Epithelial cell of proximal tubule (primary cell): ENCODE results near the gene IFT122. TPM values are rescaled to one million over a fixed set of nuclear protein-coding genes. Genes with fewer than 3 reads are reported as not detected.

Source experiments
- DNase-seq: peaks from one replicate; pipeline ENCODE4 v3.0.0-alpha.2; 2011; ENCODE audit warnings: low read depth
- H3K4me3 ChIP-seq: 2 replicates; pipeline ENCODE4 v1.5.1; 2011; ENCODE audit warnings: low read depth, mild to moderate bottlenecking, low read length
- total RNA-seq: library from RNA; depleted of rRNA; stranded (reverse); fragments of >200 nt; gene quantifications from 2 replicates; pipeline ENCODE4 v1.2.3, GENCODE V29; 2015
- TF ChIP-seq, protein P1 (sequence below): conservative IDR thresholded peaks from 2 replicates; pipeline ENCODE4 v1.5.1; 2012; ENCODE audit warnings: low read depth, mild to moderate bottlenecking, low read length

Gene IFT122
- total RNA-seq, 1 donor from 2014 or later: 15.2 TPM

DNA sequence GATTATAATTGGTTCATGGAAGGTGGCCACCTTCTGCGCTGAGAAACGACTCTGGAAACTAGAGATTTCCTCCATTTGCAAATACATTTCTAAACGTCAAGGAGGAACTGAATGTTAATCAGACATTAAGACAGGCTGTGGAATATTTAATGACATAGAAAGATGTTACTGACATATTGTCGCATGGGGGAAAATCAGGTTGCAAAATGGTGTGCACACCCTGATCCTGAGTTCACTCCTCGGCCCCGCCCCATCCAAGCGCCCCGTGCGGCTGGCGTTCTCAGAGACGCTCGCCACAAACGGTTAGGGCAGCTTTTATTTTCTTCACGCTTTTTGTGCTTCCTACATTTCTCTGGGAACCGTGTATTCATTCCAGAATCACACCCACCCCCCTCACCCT, 113.7 kb downstream of the IFT122 start:
- no peak overlapping the region for H3K4me3 ChIP-seq
- TF ChIP-seq, protein P1, sequence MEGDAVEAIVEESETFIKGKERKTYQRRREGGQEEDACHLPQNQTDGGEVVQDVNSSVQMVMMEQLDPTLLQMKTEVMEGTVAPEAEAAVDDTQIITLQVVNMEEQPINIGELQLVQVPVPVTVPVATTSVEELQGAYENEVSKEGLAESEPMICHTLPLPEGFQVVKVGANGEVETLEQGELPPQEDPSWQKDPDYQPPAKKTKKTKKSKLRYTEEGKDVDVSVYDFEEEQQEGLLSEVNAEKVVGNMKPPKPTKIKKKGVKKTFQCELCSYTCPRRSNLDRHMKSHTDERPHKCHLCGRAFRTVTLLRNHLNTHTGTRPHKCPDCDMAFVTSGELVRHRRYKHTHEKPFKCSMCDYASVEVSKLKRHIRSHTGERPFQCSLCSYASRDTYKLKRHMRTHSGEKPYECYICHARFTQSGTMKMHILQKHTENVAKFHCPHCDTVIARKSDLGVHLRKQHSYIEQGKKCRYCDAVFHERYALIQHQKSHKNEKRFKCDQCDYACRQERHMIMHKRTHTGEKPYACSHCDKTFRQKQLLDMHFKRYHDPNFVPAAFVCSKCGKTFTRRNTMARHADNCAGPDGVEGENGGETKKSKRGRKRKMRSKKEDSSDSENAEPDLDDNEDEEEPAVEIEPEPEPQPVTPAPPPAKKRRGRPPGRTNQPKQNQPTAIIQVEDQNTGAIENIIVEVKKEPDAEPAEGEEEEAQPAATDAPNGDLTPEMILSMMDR: no peak
- DNase-seq: no peak

DNA sequence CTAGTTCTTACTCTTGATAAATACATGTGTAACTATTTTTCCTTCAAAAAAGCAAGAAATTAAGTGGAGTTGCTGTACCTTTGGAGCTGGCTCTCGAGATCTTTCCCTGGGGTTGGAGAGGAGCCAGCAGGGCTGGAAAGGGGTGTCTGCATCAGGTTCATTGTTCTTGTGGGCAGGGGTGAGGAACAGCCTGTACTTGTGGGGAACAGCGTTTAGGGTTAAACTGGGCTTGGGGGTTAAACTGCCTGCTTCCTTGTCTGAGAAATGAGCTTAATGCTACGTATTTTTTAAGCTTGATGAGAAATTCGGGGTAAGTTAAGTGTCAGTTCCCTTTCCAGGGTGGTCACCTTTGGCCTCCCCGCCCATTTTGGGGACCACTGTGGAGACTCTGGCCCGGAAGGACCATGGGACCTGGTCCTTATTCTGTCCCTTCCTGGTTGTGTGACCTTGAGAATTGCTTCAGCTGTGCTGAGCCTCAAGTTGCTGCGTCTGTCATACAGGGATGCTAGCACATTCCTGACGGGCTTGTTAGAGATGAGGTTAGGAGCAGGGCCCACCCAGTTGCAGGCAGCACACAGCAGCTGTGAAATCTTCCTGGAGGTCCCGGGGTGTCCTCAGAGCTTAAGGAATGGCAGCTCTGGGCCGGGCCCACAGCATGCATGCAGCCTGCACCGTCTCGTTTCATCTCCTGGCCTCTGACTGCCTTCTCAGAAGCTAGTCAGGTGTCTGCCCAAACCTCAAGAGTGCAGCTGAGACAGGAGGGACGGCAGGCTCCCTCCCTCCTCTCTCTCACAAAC, 114.5 kb downstream of the IFT122 start:
- TF ChIP-seq, protein P1: no peak
- no peak overlapping the region for H3K4me3 ChIP-seq
- DNase-seq: no peak

DNA sequence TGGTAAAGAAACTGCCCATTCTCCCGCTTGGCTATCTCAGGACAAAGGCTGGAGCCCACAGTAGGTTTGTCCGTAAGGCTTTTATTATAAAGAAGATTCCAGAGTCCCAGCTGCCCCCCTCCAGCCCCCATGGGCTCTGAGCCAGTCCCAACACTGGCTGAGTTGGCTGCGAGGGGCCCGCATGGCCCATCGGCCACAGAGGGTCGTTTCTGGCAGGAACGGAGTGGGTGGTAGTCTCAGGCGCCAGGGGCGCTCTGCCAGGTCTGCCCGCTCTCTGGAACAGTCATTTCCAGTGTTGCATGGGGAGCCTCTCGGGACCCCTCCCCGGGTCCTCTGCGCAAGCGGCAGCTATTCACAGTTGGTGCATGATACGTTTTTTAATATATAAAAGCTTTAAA, 115.1 kb downstream of the IFT122 start:
- no peak for DNase-seq
- H3K4me3 ChIP-seq: no peak overlapping the region
- TF ChIP-seq, protein P1: no peak

DNA sequence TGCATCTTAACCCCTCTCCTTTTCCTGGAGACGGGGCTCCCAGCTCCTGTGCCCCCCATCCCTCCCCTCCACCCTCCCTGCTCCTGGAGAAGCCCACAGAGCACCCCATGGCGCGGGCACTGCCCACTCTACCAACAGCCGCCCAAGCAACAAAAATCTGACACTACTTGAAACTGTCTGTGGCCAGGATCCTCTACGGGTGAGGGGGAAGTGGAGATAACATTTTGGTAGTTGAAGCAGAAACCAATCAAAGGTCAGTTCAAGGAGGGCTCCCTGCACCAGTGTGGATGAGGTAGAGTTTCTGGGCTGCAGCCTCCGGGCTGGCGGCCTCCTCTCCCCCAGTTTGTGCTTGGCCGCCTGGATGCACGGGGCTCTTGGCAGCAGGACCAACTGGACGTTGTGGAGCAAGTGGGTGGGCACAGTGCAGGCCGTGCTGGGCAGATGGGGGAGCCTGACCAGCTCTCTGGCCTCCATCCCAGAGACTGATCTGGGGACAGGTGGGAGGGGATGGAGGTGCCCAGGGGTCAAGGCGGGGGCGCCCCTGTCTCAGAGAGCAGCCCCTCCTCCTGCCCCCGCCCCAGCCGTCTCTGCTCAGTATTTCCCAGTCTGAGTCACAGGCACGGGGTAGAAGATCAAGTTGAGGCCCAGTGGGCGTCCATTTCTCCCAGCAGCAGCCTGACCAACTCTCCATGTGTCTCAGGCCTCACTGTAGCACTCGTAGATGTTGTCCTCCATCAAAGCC, 115.8 kb downstream of the IFT122 start:
- TF ChIP-seq, protein P1: no peak
- no peak overlapping the region for H3K4me3 ChIP-seq
- DNase-seq: no peak

DNA sequence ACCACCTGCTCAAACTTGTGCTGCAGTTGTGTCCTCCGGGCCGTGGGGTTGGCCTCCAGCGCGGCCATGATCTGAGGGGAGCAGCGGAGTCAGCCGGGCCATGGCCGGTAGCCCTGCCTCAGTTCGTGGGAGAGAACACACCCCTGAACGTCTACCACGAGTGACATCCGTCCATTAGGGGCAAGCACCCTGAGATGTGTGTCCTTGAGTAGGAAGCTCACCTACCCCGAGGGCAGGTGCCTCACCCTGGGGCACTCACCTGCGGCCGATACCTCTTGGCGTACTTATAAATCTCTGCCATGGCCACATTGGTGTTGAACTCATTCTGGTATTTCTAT, 116.3 kb downstream of the IFT122 start:
- no peak overlapping the region for H3K4me3 ChIP-seq
- no peak for DNase-seq
- TF ChIP-seq, protein P1: no peak

DNA sequence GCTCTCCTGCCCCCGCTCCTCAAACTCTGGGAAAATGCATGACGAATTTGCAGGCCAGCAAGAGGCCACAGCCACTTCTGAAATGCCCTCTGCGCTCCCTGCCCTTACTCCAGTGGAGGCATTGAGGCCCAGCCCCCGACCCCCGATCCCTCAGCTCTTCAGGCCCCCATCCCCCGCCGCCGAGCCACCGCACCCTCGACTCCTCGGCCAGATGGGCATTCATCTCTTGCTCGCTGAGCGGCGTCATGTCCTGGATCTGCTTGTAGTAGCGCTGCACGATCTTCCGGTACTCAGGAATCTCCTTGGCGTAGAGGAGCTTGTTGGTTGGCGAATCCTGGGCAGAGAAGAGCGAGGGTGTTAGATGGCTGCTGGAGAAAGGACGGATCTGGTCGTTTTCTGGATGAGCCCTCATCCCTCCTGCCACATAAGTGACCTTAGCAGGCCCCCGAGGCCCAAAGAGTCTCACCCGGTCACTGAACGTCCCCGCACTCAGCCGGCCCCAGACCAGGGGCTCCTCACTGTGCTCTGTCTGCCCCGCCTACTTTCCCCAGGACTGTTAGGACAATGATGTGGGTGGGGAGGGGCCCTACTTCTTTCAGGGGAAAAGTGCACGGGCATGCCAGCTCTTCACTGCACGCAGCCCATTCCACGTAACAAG, 117.0 kb downstream of the IFT122 start:
- TF ChIP-seq, protein P1: no peak
- DNase-seq: no peak
- no peak overlapping the region for H3K4me3 ChIP-seq
